DOHH2 (cell line): Measurements from ENCODE around the gene DOLK.

ENCODE experiments used
- H3F3A ChIP-seq: fragments of 200-600 bp; sonication (generic), shearing (Covaris generic); 2 replicates; pipeline ENCODE4 v1.6.0; 2016; ENCODE audit warnings: antibody characterized with exemption, mild to moderate bottlenecking; ENCODE audit not compliant: control insufficient read depth, insufficient read depth
- H3K27ac ChIP-seq: fragments of 200-600 bp; sonication (generic); 2 replicates; pipeline ENCODE4 v1.5.1; 2014; ENCODE audit warnings: low read depth, mild to moderate bottlenecking, low read length, moderate library complexity
- H3K27me3 ChIP-seq: fragments of 200-600 bp; sonication (generic); 2 replicates; pipeline ENCODE4 v1.6.1; 2014; ENCODE audit warnings: mild to moderate bottlenecking, low read length, mixed read lengths; ENCODE audit not compliant: control insufficient read depth
- H3K36me3 ChIP-seq: fragments of 200-600 bp; sonication (generic); 2 replicates; pipeline ENCODE4 v1.6.1; 2014; ENCODE audit warnings: mild to moderate bottlenecking, low read length, moderate library complexity, mixed read lengths; ENCODE audit not compliant: control insufficient read depth
- H3K4me1 ChIP-seq: fragments of 200-600 bp; sonication (generic); 2 replicates; pipeline ENCODE4 v1.6.1; 2014; ENCODE audit warnings: mild to moderate bottlenecking, low read length, mixed read lengths; ENCODE audit not compliant: control insufficient read depth
- H3K4me2 ChIP-seq: fragments of 200-600 bp; sonication (generic); 2 replicates; pipeline ENCODE4 v1.6.0; 2014; ENCODE audit warnings: mild to moderate bottlenecking, low read length, moderate library complexity
- H3K4me3 ChIP-seq: fragments of 200-600 bp; sonication (generic); 2 replicates; pipeline ENCODE4 v1.5.1; 2014; ENCODE audit warnings: mild to moderate bottlenecking, low read length, mixed read lengths
- H3K79me2 ChIP-seq: fragments of 200-600 bp; sonication (generic); 2 replicates; pipeline ENCODE4 v1.6.1; 2014; ENCODE audit warnings: mild to moderate bottlenecking, low read length, mixed read lengths; ENCODE audit not compliant: control insufficient read depth
- H3K9me2 ChIP-seq: fragments of 200-600 bp; sonication (generic); replicated peaks from 2 replicates; pipeline ENCODE4 v1.6.1; 2014; ENCODE audit warnings: mild to moderate bottlenecking, low read length, mixed read lengths; ENCODE audit not compliant: control insufficient read depth
- H3K9me3 ChIP-seq: fragments of 200-600 bp; sonication (generic); 2 replicates; pipeline ENCODE4 v1.6.1; 2014; ENCODE audit warnings: antibody characterized with exemption, low read length, mixed read lengths; ENCODE audit not compliant: control insufficient read depth, insufficient read depth
- H4K20me1 ChIP-seq: fragments of 200-600 bp; sonication (generic); 2 replicates; pipeline ENCODE4 v1.6.0; 2014; ENCODE audit warnings: low read depth, mild to moderate bottlenecking, antibody characterized with exemption, low read length, moderate library complexity; ENCODE audit not compliant: control insufficient read depth, insufficient read depth
- CTCF ChIP-seq: fragments of 200-600 bp; sonication (generic); IDR thresholded peaks from one replicate; pipeline ENCODE4 v1.5.1; 2014; ENCODE audit warnings: antibody characterized with exemption, mild to moderate bottlenecking, low read depth, low read length; ENCODE audit not compliant: poor library complexity, severe bottlenecking
- EZH2phosphoT487 ChIP-seq: fragments of 200-600 bp; sonication (generic); IDR thresholded peaks from 2 replicates; pipeline ENCODE4 v1.6.1; 2017; ENCODE audit warnings: borderline replicate concordance, mild to moderate bottlenecking, antibody characterized with exemption, low read length, moderate library complexity, mixed read lengths

The DOLK gene

GRCh38 chr9:128943832-128944620 is 3.4 kb downstream of the DOLK start:
- H3K27me3 ChIP-seq, result no peaks in the 10 kb centered on the region
- H3K9me2 ChIP-seq, result no peaks in the 10 kb centered on the region
- no peaks in the 10 kb centered on the region for H4K20me1 ChIP-seq
- H3K9me3 ChIP-seq, result no peaks in the 10 kb centered on the region
- H3K4me3 ChIP-seq, result no peak overlapping the region
- TF ChIP-seq EZH2phosphoT487, result no peak
- TF ChIP-seq CTCF, result no peak
- peaks cover 30% of the 10 kb centered on the region for H3K79me2 ChIP-seq
- H3K4me2 ChIP-seq, result no peak overlapping the region
- no peaks in the 10 kb centered on the region for H3F3A ChIP-seq
- H3K27ac ChIP-seq, result no peak overlapping the region
- peaks cover 12% of the 10 kb centered on the region for H3K4me1 ChIP-seq
- H3K36me3 ChIP-seq, result peaks cover 7% of the 10 kb centered on the region; the same call in 1 of the 2 replicates

- Histone ChIP-seq H3K27ac (no peak overlapping the region), H4K20me1 (no peaks in the 10 kb centered on the region), H3K27me3 (no peaks in the 10 kb centered on the region), H3K4me3 (no peak overlapping the region), H3F3A (no peaks in the 10 kb centered on the region), H3K4me1 (no peaks in the 10 kb centered on the region), H3K36me3 (peaks cover 2% of the 10 kb centered on the region; the same call in 1 of the 2 replicates), H3K9me3 (no peaks in the 10 kb centered on the region), H3K79me2 (peaks cover 5% of the 10 kb centered on the region), H3K9me2 (no peaks in the 10 kb centered on the region), H3K4me2 (no peak overlapping the region)
- TF ChIP-seq CTCF (no peak), EZH2phosphoT487 (no peak)
Measured at GRCh38 chr9:128940946-128941755, 6.3 kb downstream of the DOLK start.

- H3K4me1 ChIP-seq, result no peaks in the 10 kb centered on the region
- no peak overlapping the region for H3K27ac ChIP-seq
- no peaks in the 10 kb centered on the region for H3K9me3 ChIP-seq
- H3K27me3 ChIP-seq, result no peaks in the 10 kb centered on the region
- H3F3A ChIP-seq, result no peaks in the 10 kb centered on the region
- H3K4me3 ChIP-seq, result no peak overlapping the region
- H3K9me2 ChIP-seq, result no peaks in the 10 kb centered on the region
- TF ChIP-seq CTCF (no peak), EZH2phosphoT487 (no peak)
- H4K20me1 ChIP-seq, result no peaks in the 10 kb centered on the region
- H3K4me2 ChIP-seq, result no peak overlapping the region
- H3K79me2 ChIP-seq, result no peaks in the 10 kb centered on the region
- H3K36me3 ChIP-seq, result no peaks in the 10 kb centered on the region
Measured at GRCh38 chr9:128940271-128940921, 7.0 kb downstream of the DOLK start.
